GM12874 (cell line): ENCODE results near the gene RANBP6.

ENCODE experiments used
- CTCF ChIP-seq: IDR thresholded peaks from 2 replicates; pipeline ENCODE4 v1.5.1; 2011; ENCODE audit warnings: low read depth, mild to moderate bottlenecking, control low read depth, low read length, moderate library complexity; ENCODE audit not compliant: insufficient read depth

Gene RANBP6

GRCh38 chr9:6015278-6016157 lies at the start of gene RANBP6:
Gene RANBP6 (minus strand): TSS chr9:6015624. CDS start chr9:6015607, 17 bp downstream.
- no peak for TF ChIP-seq CTCF

- no peak for TF ChIP-seq CTCF
Measured at GRCh38 chr9:6055666-6056065, 40.2 kb upstream of the RANBP6 start.

GRCh38 chr9:6055216-6055615 lies 39.8 kb upstream of the RANBP6 start:
- peak; percentile 35 for TF ChIP-seq CTCF

GRCh38 chr9:6054280-6055099 lies 39.1 kb upstream of the RANBP6 start:
- peak; percentile 76 for TF ChIP-seq CTCF

- no peak for TF ChIP-seq CTCF
Measured at GRCh38 chr9:6052293-6052919, 37.0 kb upstream of the RANBP6 start.

- no peak for TF ChIP-seq CTCF
Measured at GRCh38 chr9:6051511-6051950, 36.1 kb upstream of the RANBP6 start.

- TF ChIP-seq CTCF, result peak; percentile 58; the same call in 1 of the 2 replicates
Measured at GRCh38 chr9:6049798-6050197, 34.4 kb upstream of the RANBP6 start.
